GM12864 (cell line): ENCODE data around the gene KRT40.

Experiments
- DNase-seq: peaks from one replicate; pipeline ENCODE4 v3.0.0-alpha.2; 2011; ENCODE audit warnings: low read depth
- H3K4me3 ChIP-seq: 2 replicates; pipeline ENCODE4 v1.5.1; 2011; ENCODE audit warnings: mild to moderate bottlenecking, low read depth, low read length, control low read depth
- CTCF ChIP-seq: IDR thresholded peaks from 2 replicates; pipeline ENCODE4 v1.5.1; 2011; ENCODE audit warnings: low read depth, mild to moderate bottlenecking, moderate library complexity, low read length, control low read depth, inconsistent platforms; ENCODE audit errors: missing control alignments

KRT40 gene

GRCh38 chr17:41010441-41010840 lies 26.3 kb upstream of the KRT40 start:
- H3K4me3 ChIP-seq, result no peak overlapping the region
- TF ChIP-seq CTCF, result no peak
- DNase-seq, result no peak

- no peak for DNase-seq
- H3K4me3 ChIP-seq, result no peak overlapping the region
- no peak for TF ChIP-seq CTCF
Measured at GRCh38 chr17:41009936-41010335, 25.8 kb upstream of the KRT40 start.

GRCh38 chr17:41009301-41009760 lies 25.2 kb upstream of the KRT40 start:
- no peak for DNase-seq
- TF ChIP-seq CTCF, result no peak
- no peak overlapping the region for H3K4me3 ChIP-seq

GRCh38 chr17:41008811-41009210 lies 24.7 kb upstream of the KRT40 start, which contains the start of gene KRTAP3-1:
TSS of gene KRTAP3-1 (minus strand) at chr17:41009128. CDS start at chr17:41009074, 54 bp downstream.
- DNase-seq, result no peak
- no peak within 1 kb of the TSS for H3K4me3 ChIP-seq
- TF ChIP-seq CTCF, result no peak

GRCh38 chr17:41004397-41004796 lies 20.3 kb upstream of the KRT40 start:
- no peak for DNase-seq
- TF ChIP-seq CTCF, result no peak
- H3K4me3 ChIP-seq, result no peak overlapping the region

GRCh38 chr17:41003926-41004325 lies 19.8 kb upstream of the KRT40 start:
- no peak for TF ChIP-seq CTCF
- no peak overlapping the region for H3K4me3 ChIP-seq
- DNase-seq, result no peak

- no peak for DNase-seq
- H3K4me3 ChIP-seq, result no peak overlapping the region
- no peak for TF ChIP-seq CTCF
Measured at GRCh38 chr17:41002814-41003213, 18.7 kb upstream of the KRT40 start.
